A673 (cell line): ENCODE measurements around the gene KRTAP10-7.
"Not testable (repeated sequence)": the region's sequence is repeated elsewhere in the genome, so short reads cannot be mapped to it uniquely, and the experiment has no call there.

Experiments
- CTCF ChIP-seq: fragments of 300-800, 200-600 bp; sonication (generic); conservative IDR thresholded peaks from 2 replicates; pipeline ENCODE4 v1.5.1; 2017; ENCODE audit warnings: low read depth, mild to moderate bottlenecking, antibody characterized with exemption, low read length, moderate library complexity, mixed read lengths
- EZH2 ChIP-seq: fragments of 200-600 bp; sonication (generic); IDR thresholded peaks from 2 replicates; pipeline ENCODE4 v1.6.1; 2017; ENCODE audit warnings: borderline replicate concordance, low read depth, mild to moderate bottlenecking, mixed read lengths, antibody characterized with exemption, low read length; ENCODE audit not compliant: poor library complexity, severe bottlenecking

GRCh38 chr21:44610157-44610843 lies 9.9 kb downstream of the KRTAP10-7 start:
- TF ChIP-seq CTCF, EZH2: not testable (repeated sequence)
